ENCODE measurements around the gene ABR.
"Not testable (repeated sequence)": the region's sequence is repeated elsewhere in the genome, so short reads cannot be mapped to it uniquely, and the experiment has no call there.

Gene ABR

DNA sequence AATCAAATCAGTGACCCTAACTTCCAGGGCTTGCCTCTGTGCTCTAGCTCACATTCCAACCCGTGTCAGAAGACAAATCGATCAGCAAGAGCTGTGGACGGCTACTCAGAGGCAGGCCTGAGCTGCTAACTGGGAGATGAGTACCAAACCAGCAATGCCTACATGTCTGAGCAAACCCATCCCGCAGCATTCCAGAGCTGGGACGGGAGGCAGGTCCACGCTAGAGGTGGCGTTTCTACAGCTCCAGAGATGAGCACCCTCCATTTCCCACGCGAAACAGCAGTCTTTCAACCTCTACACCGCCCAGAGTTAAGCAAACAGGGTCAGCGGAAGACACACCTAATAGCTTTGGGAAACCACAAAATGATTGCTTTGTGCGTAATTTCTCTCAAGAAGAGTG, 206.7 kb downstream of the ABR start:
- DNase-seq (ENCODE audit: low spot score): no peak

DNA sequence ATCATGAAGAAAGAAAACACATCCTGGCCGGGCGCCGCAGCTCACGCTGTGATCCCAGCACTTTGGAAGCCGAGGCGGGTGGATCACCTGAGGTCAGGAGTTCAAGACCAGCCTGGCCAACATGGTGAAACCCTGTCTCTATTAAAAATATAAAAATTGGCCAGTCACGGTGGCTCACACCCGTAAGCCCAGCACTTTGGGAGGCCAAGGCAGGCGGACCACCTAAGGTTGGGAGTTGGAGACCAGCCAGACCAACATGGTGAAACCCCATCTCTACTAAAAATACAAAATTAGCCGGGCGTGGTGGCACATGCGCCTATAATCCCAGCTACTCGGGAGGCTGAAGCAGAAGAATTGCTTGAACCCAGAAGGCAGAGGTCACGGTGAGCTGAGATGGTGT, 207.9 kb downstream of the ABR start:
- in situ Hi-C loops (cut with MboI; ENCODE audit: low pct_unique_long_range_greater_than_20kb, low sequenced_read_pairs, unreplicated experiment); DNase-seq (ENCODE audit: low spot score): not testable (repeated sequence)

More for the DNA sequence above, 206.7 kb downstream of the ABR start:
- in situ Hi-C loops (cut with MboI; ENCODE audit: low pct_unique_long_range_greater_than_20kb, low sequenced_read_pairs, unreplicated experiment): no loop called here
- TF ChIP-seq, protein P1, sequence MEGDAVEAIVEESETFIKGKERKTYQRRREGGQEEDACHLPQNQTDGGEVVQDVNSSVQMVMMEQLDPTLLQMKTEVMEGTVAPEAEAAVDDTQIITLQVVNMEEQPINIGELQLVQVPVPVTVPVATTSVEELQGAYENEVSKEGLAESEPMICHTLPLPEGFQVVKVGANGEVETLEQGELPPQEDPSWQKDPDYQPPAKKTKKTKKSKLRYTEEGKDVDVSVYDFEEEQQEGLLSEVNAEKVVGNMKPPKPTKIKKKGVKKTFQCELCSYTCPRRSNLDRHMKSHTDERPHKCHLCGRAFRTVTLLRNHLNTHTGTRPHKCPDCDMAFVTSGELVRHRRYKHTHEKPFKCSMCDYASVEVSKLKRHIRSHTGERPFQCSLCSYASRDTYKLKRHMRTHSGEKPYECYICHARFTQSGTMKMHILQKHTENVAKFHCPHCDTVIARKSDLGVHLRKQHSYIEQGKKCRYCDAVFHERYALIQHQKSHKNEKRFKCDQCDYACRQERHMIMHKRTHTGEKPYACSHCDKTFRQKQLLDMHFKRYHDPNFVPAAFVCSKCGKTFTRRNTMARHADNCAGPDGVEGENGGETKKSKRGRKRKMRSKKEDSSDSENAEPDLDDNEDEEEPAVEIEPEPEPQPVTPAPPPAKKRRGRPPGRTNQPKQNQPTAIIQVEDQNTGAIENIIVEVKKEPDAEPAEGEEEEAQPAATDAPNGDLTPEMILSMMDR (IDR thresholded peaks at IDR 0.05; ENCODE audit: extremely low read depth, insufficient read depth, missing control alignments): no peak

DNA sequence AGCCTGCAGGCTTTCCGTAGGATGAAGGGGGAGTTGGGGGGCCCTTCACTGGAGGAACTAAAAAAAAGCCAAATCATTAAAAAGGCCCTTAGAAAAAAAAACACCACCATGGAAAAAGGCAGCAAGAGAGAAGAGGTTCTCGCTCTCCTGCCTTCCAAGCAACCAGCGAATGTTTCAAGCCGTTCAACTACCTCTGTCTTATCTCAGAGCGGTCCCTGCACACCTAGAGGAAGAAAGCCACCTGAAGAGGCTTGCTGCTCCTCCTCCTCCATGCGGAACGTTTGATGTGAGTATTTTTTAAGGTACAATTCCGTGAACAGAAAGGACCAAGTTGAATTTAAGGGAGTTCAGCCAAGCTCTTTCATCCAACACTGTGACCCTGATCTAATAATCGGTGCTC, 209.4 kb downstream of the ABR start:
- no peak for DNase-seq (ENCODE audit: low spot score)
- TF ChIP-seq, protein P1 (IDR thresholded peaks at IDR 0.05; ENCODE audit: extremely low read depth, insufficient read depth, missing control alignments): no peak
- in situ Hi-C loops (cut with MboI; ENCODE audit: low pct_unique_long_range_greater_than_20kb, low sequenced_read_pairs, unreplicated experiment): no loop called here

DNA sequence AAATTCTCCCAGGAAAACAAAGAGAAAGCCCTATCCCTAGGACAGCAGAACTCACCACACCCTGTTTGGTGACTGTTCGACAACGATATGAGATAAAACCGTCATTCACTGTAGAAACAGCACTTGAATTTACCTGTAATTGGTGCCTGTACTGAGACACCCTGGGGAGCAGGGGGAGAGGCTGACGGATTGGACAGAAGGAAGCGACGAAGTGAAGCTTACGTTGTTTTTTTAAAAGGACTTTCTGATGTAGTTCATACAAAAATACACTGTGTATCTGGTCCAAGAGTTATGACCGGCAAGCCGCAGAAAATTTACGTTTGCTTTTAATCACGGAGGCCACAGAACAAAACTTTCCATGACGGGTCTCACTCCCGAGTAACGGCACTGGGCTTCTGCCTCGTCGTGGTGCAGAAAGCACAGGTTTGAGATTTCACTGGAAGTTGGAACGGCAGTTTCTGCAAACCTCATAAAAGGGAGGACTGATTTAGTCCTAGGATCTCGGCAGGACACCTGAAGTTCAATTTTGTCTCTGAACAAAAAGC, 209.9 kb downstream of the ABR start:
- TF ChIP-seq, protein P1 (IDR thresholded peaks at IDR 0.05; ENCODE audit: extremely low read depth, insufficient read depth, missing control alignments): no peak
- no peak for DNase-seq (ENCODE audit: low spot score)
- in situ Hi-C loops (cut with MboI; ENCODE audit: low pct_unique_long_range_greater_than_20kb, low sequenced_read_pairs, unreplicated experiment): no loop called here

DNA sequence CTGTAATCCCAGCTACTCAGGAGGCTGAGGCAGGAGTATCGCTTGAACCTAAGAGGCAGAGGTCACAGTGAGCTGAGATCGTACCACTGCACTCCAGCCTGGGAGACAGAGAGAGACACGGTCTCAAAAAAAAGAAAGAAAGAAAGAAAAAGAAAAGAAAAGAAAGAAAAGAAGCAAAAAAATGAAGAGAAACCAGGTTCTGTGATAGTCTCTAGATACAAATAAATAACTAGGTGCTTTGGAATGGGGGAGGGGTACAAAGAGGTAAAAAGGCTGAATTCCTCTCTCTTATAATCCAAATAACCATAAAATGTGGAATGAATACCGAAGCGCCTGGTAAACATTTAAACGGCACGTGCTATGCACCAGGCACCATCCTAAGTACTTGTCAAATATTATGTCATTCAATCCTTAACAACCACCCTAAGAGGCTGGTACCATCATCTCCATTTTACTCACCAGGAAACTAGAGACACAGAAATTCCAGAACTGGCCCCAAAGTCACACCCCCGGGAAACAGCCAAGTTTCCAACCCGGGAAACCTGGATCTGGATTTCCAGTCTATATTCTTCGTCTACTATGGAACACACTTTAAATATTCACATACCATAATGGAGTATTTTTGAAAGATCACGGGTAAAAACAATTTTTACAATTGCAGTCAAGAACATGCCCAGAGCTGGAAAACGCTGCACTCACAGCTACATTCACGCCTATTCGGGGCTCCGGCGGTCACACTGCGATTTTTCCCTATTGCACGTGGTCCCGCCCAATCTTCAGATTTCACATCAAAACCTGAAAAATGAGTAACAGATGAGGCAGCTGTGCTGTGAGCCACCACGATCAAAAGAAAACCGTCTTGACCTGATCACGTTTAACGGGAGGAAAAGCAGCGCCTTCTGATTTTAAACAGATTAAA, 210.7 kb downstream of the ABR start:
- in situ Hi-C loops (cut with MboI; ENCODE audit: low pct_unique_long_range_greater_than_20kb, low sequenced_read_pairs, unreplicated experiment): no loop called here

DNA sequence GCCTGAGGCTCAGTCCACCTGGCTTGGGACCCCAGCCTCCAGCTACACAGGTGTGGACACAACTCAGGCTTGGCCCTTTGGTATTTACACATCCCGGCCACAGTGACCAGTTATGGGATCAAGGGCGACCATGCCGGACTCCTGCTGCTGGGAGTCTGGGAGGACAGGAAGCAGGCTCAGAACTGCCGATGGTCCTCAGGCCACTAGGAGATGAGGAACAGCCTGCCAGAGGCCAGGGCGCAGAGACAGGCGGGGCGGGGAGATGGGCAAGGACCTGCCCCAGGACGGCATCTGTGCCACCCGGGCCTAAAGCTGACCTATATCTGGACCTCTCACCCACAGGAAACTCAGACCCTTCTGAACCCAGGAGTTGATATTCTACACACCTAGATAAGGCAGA, 212.7 kb downstream of the ABR start:
- TF ChIP-seq, protein P1 (IDR thresholded peaks at IDR 0.05; ENCODE audit: extremely low read depth, insufficient read depth, missing control alignments): no peak
- DNase-seq (ENCODE audit: low spot score): no peak
- in situ Hi-C loops (cut with MboI; ENCODE audit: low pct_unique_long_range_greater_than_20kb, low sequenced_read_pairs, unreplicated experiment): no loop called here

More for the DNA sequence above, 210.7 kb downstream of the ABR start:
- TF ChIP-seq, protein P1 (IDR thresholded peaks at IDR 0.05; ENCODE audit: extremely low read depth, insufficient read depth, missing control alignments): no peak
- no peak for DNase-seq (ENCODE audit: low spot score)

All from GM13977 (cell line).